ENCODE data around the gene BPIFB2.

Gene BPIFB2

GRCh38 chr20:33071198-33071597, 63.7 kb downstream of the BPIFB2 start:
- DNase-seq: no peak

GRCh38 chr20:33072362-33072761, 64.9 kb downstream of the BPIFB2 start:
- no peak for DNase-seq

- DNase-seq: no peak
These were observed 65.3 kb downstream of the BPIFB2 start for GRCh38 chr20:33072813-33073212.
